CD4-positive, alpha-beta T cell treated with Interleukin-17A for 4 hours (primary cell): Measurements from ENCODE around the gene JKAMP.

ENCODE experiments used
- DNase-seq: peaks from one replicate; pipeline ENCODE4 v3.0.0-alpha.2; 2020; ENCODE audit warnings: mixed read lengths

JKAMP gene

GRCh38 chr14:59481871-59482540, 2.3 kb upstream of the JKAMP start:
- DNase-seq, result no peak

- no peak for DNase-seq
Measured at GRCh38 chr14:59482541-59483331, 1.6 kb upstream of the JKAMP start.

DNA sequence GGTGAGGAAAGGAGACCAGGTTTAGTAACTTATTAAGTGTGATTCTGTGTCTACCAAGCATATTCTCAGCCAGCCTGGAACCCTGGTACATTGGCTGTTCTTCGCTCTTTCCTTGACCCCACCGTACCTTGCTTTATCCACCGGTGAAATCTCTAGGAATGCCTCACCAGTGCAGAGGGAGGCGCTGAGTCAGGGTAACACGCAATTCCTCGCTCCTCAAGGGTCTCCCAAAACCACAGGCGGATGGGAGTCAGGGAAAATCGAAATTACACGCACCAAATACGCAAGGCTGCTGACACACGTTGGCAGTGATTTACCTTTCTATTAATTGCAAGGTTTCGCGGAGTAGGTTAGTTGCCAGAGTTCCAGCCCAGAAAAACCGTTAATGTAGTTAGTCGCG, 954 bp upstream of the JKAMP start:
- no peak for DNase-seq

DNA sequence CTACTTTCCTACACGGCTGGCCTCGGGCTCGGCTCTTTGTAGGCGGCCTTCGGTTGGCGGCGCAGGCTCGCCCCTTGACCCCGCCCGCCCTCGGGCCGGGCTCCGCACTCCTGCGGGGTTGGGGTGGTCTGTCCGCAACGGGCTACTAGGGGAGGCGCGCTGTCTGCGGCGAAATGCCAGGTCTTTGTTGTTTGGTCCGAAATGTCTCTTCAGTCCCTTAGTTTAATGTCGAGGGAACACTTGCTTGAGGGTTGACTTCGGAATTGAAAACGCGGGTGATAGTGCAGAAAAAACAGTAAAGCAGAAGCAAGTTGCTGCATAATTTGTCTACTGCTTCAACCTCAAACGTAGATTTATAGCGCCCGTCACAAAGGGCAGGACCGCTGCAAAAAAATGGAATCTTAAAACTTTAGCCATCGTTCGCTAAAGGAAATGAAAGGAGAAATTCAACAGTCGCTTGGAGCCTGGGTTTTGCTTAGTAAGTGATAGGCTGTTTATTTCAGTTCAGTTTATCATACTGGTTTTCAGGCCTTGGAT, 390 bp downstream of the JKAMP start:
- no peak for DNase-seq

DNA sequence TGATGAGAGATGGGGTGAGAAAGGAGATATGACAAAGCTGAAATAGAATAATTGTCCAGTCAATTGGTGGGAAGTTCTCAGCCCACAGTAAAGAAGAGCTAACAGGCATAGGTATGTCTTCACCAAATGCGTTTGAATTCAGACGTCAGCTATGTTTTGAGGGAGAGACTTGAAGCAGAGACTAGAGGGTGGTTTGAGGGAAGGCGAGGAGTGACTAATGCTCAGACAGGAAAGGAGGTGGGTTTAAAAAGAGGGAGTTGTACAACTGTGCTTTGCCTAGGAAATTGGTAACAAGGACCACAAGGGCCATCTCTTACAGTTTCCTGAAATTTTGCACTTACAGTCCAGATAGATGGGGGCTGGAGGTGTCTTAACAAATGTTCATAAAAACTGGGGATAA, 6.4 kb downstream of the JKAMP start:
- no peak for DNase-seq

DNA sequence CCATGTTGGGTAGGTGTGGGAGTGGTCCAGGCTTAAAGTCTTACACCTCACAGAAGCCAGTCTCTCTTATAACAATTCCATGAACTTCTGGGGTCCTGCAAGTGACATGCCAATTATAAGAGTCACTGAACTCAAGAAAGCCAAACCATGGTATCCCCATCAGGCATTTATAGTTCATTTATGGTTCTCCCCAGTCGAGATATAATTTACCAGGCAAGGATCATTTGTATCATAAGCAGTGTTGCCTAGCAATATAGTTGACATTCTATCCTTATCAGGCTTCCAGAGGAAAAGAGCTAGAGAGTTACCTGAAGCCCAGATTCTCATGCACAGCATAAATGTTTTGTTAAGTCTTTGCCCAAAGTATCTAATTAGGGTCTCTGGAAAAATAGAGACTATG, 8.1 kb downstream of the JKAMP start:
- no peak for DNase-seq

- DNase-seq, result no peak
Measured at GRCh38 chr14:59500732-59501131, 16.4 kb downstream of the JKAMP start.

DNA sequence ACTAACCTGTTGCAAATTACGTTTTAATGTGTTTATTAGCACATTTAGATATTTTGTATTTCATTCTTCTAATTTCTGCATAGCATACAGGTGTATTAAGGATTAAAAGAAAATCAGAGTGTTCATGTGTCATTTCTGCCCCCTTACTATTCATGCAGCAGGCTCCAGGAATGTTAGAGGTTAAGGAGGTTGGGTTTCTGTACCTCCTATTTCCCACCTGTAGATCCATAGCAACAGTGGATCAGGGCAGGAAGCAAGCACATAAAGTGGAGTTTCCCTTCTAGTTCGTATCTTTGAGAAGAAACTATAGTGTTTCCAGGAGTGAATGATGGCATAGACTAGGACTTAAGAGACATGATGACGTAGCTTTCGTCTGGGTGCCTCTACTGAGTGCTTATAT, 18.9 kb downstream of the JKAMP start:
- no peak for DNase-seq

GRCh38 chr14:59507063-59507751, 22.9 kb downstream of the JKAMP start:
- DNase-seq, result peak; percentile 43

- DNase-seq, result no peak
Measured at GRCh38 chr14:59507752-59508103, 23.4 kb downstream of the JKAMP start.

GRCh38 chr14:59509101-59509500, 24.8 kb downstream of the JKAMP start:
- DNase-seq, result no peak

DNA sequence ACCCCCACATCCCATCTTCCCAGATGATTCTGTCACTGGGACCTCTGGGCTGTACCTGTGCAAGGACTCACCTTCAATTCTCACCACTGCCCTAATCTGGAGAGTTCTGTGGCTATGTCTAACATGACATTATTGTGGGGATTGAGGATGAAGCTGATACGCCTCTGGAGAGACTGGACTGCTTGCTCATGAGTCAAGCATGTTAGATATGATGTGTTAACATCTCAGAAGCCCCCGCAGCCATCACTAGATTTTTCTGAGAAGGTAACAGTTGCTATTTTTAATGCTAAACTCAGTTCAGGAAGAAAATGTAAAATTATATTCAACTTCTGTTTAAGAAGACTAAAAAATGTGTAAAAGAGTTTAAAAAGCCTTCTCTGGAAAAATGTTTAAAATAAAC, 25.7 kb downstream of the JKAMP start:
- no peak for DNase-seq

- no peak for DNase-seq
Measured at GRCh38 chr14:59510966-59511365, 26.6 kb downstream of the JKAMP start.

DNA sequence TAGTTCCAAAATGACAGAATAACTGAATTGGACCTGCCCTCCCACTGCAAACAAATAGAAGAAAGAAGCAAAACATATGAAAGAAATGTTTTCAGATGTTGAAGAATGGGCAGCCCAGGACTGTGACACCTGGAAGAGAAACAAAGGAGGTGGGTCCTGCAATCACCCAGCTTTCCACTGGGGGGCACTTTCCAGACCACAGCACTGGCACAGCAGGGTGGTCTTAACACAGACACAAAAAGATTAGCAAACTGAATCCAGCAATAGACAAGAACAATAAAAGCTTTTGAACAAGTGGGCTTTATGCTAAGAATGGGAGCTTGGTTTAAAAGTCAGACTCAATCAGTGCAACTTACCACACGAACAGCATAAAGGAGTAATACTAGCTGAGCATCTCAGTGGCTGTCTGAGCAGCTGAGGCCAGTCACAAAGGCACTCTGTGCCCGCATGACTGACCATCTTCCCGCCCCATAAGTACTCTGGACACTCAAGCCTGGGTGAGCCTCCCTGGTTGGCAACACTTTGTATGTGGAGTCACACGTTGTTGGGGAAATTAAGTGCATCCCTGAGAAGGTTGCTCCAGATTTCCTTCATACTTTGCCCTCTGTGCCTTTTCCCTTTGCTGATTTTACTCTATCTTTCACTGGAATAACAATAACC, 27.7 kb downstream of the JKAMP start:
- peak; percentile 10 for DNase-seq

DNA sequence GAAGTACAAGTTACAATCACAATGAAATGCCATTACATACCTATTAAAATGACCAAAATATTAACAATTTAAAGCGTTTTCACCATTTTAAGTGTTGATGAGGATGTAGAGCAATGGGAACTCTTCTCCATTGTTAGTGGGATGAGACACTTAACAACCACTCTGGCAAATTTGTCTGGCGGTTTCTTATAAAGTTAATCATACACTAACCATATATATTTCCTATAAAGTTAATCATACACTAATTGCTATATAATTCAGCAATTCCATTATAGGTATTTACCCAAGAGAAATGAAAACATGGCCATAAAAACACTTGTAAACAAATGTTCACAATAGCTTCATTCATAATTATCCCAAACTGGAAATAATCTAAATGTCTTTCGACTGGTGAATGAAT, 35.9 kb downstream of the JKAMP start:
- DNase-seq, result no peak

- no peak for DNase-seq
Measured at GRCh38 chr14:59529189-59529588, 44.9 kb downstream of the JKAMP start.

DNA sequence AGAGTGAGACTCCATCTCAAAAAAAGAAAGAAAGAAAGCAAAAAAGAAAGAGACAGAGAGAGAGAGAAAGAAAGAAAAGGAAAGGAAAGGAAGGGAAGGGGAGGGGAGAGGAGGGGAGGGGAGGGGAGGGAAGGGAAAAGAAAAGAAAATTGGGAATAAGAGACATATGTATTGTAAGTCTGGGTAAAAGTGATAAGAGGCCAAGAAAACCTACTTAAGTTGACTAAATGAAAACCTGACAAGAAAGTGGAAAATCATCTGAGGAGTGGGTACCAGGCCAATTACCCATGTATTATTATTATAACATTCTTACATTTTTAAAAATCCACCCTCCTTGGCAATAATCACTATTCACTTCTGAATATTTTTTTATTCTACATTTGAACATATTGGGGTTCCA, 46.0 kb downstream of the JKAMP start:
- DNase-seq, result no peak

GRCh38 chr14:59532419-59532818, 48.1 kb downstream of the JKAMP start:
- DNase-seq, result no peak

- DNase-seq, result no peak
Measured at GRCh38 chr14:59534361-59534987, 50.2 kb downstream of the JKAMP start.

DNA sequence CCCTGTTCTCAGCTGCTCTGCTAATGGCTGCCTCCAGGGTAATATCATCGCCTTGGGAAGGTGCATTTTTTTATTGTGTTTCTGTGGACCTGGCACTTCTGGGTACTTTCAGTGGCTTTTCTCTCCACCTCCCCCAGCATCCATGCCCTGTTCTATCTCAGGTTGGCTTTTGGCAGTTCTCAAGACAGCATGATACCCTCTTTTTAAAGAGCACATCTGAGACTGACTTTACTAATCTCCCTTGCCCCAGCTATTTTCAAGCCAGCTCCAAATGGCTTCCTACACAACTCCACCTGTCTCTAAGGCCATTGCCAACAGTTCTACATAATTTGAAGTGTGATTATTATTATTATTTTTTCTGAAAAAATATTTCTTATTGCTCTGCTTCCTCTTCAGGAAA, 53.2 kb downstream of the JKAMP start:
- no peak for DNase-seq

DNA sequence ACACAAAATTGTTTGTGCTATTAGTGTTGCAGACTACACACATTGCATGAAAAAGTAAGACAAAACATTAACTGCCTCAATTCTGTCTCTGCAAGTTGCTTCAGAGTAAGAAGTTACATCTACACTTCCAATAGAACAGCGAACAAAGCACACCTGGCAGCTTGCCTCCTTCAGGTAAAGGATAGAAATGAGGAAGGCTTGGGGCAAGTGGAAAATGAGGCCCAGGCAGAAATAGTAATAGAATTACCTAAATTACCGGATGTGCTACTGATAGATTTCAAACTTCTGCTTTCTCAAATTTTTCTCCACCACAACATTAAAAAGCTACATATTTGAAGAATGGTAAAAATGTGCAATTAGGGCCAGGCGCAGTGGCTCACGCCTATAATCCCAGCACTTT, 54.6 kb downstream of the JKAMP start:
- DNase-seq, result no peak

DNA sequence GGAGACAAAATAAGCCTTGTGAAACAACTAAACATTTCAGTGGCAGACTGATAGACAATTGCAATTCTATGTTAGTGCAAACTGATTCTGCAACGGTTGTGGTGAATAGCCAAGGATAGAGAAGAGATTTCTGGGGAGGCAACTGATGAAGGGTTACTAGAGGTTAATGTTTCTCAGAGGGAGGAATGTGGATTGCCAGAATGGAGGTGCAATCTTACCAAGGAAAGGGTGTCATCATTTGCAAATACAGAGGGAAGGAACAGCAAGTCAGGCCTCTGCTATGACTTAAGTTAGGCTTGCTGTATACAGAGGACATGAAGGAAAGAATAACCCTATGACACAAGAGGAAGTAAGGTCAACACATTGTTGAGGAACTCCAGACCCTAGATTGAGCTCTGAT, 56.5 kb downstream of the JKAMP start:
- no peak for DNase-seq

GRCh38 chr14:59541731-59542130, 57.4 kb downstream of the JKAMP start:
- DNase-seq, result no peak
